NCI-H1436 treated with DMSO at 0.1 percent for 48 hours (cell line): Measurements from ENCODE around the gene OPHN1.
"Not testable (repeated sequence)": the region's sequence is repeated elsewhere in the genome, so short reads cannot be mapped to it uniquely, and the experiment has no call there.

Experiments
- DNase-seq: peaks from one replicate; lab custom pipeline; 2025; lab: John Stamatoyannopoulos, UW

Gene OPHN1

DNA sequence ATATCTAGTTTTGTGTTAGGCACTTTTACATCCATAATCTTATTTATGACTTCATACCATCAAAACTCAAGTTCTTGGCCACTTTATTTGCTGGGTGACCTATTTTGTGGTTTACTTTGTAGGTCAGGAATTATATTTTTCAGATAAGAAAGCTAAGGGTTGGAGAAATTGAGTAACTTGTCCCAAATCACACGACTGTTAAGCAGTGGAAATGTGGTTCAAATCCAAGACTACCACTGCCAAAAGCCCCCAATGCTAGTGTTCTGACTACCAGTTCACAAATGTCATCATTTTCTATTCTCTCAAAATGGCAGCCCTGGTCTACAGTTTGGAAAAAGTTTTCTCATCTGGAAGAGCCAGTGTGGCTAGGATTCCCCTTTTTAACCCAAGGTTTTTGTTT, 74.6 kb downstream of the OPHN1 start:
- no peak for DNase-seq

DNA sequence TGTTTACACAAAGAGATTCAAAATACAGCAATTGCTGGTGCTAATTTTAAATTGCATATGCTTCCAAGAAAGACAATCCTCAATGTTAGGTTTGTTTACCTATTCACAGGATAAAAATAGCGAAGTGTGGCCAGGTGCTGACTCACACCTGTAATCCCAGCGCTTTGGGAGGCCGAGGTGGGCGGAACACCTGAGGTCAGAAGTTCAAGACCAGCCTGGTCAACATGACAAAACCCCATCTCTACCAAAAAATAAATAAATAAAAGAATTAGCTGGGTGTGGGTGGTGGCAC, 77.7 kb downstream of the OPHN1 start:
- DNase-seq, result no peak

DNA sequence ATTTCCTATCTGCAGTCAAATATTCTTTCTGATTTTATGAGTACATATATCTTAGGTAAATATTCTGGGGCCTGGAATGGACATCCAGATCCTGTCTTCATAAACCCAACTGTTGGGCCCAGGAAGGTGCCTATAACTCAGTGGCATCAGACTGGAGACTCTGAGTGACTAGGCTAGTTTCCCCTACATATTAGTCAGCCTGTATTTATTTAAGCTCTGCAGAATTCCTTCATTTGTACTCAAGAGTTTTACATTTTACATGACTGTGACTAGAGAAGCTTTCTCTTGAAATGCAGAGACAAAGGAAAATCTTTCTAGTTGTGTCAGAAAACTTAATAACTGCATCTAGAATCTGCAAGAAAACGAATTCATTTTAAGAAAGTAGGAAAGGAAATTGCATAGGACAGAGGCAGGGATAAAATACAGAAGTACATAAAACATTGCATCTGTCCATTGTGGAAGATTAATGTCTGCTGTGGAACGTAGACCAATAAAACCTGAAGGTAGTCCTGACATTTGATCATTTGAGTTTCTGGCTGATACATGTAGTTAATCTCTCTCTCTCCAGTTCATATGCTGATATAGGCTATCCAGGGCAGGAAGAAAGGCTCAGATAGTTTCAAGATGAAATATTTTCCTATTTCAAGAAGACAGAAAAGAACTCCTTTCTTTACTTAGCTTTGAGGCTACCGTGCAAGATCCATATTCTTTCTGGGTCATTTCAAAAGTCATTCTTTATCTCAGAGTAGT, 78.2 kb downstream of the OPHN1 start:
- no peak for DNase-seq

DNA sequence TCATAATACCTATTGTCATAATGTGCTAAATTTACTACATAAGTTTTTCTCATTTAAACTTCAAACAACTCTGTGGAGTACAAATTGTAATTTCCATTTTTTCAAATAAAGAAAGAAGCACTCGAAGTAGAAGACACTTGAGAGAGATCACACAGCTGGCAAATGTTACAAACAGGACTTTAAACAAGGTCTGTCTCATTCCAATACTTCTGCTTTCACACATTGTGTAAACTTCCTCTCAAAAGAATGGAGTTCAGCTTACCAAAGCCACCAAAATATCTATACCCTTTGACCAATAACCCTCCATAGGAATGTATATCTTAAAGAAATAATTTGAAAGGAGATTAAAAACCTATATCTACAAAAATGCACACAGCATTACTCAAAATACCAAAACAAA, 88.3 kb downstream of the OPHN1 start:
- DNase-seq, result no peak

DNA sequence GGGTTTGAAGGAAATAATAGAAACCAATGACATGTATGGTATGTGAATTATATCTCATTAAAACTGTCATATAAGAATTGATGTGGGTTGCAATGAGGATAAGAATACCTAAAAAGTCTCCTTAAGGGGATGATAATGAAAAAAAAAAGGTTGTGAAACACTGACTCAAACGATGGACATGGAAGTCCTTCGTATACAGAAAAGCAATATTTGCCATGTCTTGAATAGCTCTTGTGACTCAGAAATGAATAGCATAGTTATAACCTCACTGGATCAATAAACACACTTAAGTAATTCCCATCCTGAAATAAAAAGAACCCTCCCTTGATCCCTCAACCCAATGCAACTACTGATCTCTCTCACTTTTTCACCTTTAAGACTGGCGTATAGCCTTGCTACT, 89.7 kb downstream of the OPHN1 start:
- no peak for DNase-seq

DNA sequence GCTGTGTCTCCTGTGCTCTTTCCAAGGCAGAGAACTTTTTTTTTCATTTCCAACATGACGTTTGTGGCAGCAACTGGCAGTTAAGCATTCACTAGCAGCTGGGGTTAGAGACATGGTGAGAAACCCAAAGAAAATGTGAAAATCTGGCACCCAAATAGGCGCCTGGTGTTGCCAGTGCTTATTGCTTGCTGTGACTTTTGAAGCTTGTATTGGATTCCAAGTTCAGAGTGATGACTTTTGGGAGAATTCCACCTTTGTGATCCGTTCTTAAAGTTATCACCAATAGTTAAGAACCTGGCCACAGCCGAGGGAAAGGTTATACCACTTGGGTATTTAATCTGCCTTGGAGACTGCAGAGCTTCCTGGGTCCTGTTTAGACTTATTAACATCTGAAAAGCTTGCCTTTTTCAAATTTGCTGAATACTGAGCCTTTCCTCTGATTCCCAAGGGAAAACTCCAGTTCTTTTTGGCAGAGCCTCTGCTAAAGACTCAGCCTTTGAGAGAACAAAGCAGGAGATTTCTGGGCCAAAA, 101.0 kb downstream of the OPHN1 start:
- no peak for DNase-seq

DNA sequence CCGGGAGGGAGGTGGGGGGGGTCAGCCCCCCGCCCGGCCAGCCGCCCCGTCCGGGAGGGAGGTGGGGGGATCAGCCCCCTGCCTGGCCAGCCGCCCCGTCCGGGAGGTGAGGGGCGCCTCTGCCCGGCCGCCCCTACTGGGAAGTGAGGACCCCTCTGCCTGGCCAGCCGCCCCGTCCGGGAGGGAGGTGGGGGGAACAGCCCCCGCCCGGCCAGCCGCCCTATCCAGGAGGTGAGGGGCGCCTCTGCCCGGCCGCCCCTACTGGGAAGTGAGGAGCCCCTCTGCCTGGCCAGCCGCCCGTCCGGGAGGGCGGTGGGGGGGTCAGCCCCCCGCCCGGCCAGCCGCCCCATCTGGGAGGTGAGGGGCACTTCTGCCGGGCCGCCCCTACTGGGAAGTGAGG, 106.5 kb downstream of the OPHN1 start:
- not testable (repeated sequence) for DNase-seq

DNA sequence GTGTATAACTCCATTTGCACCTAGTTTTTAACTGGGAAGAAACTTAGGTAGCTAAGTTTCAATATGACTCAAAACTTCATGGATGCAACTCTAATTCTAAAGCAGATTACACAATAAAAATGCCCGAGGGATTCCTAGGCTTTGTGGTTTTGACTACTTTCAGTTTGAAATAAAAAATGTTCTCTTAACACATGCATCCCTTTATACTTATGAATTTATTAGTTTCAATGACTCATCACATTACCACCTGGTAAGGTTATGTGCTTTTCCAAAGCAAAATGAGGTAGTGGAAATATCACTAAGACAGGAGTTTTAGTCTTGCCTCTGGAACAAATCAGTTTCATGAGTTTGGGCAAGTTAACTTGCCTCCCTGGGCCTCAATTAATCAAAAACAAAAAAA, 125.5 kb downstream of the OPHN1 start:
- no peak for DNase-seq

DNA sequence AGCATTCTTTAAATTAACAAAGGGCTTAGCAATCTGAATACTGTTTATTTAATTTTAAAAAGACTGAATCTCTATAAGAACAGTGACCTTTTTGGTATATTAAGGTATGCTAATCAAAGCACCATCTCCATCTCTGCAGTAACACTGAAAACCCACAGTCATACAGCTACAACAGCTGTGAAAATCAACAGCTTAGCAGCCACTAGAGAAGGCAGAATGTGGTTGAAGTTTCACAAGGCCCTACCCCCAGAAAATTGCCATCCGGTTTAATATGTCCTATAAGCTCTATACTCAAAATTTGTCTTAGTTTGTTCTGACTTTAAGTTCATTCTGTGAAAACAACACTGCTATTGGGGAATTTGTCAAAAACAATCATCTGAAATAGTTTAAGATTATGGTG, 128.7 kb downstream of the OPHN1 start:
- DNase-seq, result no peak

DNA sequence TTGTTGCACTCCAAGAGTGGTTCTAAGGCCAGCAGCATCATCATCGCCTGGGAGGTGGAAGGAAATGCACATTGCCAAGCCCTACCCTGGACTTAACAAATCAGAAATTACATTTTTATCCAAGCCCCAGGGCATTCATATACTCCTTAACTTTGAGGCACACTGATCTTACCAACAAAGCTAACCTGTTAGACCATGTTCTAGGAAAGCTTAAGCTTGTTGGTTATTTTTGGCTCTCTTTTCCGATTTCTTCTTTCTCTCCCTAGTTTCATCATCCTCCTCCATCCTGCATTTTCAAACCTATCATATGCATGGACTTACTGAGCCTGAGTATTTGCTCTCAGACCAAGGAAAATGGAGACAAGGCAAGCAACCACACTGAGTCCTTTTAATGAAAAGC, 133.4 kb downstream of the OPHN1 start:
- DNase-seq, result no peak

DNA sequence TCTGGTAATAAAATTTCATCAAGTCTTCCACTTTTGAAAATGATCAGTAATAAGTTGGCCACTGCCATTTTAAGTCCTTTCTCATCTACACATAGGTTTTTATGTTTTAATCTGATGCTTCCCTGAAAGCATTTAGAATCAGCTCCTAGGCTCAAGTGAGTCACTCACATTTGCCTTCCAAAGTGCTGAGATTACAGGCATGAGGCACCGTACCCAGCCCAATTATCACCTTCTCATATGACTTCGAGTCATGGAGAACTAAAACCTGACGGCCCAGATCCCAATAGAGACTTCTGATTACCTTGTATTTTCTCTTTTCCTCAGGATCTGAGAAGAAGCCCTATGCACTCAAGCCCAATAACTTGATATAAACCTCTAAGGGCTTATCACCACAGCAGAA, 140.8 kb downstream of the OPHN1 start:
- no peak for DNase-seq

DNA sequence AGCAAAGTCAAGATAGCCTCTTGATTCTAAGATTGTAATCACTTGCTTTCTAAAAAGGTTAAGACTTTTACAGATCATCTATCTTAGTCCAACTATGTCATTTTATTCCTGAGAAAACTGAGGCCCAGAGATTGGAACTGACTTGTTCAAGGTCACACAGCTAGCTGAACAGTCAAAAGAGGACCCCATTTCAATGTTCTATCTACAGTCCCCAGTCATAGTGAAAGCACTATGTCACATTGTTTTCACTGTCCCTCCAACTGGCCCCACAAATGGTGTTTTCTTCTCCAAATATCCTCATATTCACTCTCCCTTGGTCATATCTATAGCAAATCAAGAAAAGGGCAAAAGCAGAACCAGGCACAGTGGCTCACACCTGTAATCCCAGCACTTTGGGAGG, 145.2 kb downstream of the OPHN1 start:
- DNase-seq, result no peak

DNA sequence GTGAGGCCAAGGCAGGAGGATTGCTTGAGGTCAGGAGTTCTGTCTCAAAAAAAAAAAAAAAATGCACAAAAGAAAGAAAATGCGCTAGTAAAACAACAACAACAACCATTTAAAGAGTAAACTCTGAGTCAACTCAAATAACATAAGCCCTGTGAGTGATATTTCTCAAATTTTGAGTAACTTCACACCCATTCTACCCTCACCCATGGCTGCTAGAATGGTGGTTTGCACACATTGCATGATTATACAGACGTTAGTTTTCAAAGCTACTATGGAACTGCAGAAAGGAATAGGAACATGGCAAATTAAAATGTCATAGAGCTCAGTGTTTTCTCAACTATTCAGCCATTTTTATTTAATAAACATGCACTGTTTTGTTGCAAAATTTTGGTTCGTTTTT, 145.9 kb downstream of the OPHN1 start:
- no peak for DNase-seq

DNA sequence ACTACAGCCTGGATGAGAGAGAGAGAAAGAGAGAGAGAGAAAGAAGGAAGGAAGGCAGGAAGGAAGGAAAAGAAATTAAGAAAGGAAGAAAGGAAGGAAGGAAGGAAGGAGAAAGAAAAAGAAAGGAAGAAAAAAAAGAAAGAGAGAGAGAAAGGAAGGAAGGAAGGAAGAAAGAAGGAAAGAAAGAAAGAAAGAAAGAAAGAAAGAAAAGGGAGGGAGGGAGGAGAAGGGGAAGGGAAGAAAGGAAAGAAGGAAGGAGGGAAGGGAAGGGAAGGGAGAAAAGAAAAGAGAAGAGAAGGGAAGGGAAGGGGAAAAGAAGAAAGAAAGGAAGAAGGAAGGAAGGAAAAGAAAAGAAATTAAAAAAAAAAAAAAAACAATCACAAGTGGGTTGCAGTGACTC, 146.3 kb downstream of the OPHN1 start:
- DNase-seq, result no peak

DNA sequence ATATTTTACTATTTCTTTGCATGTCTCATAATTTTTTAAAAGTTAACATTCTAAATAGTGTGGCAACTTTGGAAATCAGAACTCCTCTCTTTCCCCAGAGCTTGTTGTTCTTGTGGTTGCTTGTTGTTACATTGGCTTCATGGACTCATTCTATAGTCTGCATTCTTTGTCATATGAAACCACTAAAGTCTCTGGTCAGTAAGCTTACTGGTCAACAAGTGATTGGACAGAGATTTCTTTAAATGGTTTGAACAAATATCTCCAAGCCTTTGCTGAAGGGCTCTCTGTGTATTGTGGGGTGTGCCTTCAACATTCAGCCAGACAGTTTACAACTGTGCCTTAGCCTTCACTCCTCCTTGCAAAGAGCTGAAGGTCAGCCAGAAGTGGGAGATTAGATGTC, 147.2 kb downstream of the OPHN1 start:
- DNase-seq, result no peak

DNA sequence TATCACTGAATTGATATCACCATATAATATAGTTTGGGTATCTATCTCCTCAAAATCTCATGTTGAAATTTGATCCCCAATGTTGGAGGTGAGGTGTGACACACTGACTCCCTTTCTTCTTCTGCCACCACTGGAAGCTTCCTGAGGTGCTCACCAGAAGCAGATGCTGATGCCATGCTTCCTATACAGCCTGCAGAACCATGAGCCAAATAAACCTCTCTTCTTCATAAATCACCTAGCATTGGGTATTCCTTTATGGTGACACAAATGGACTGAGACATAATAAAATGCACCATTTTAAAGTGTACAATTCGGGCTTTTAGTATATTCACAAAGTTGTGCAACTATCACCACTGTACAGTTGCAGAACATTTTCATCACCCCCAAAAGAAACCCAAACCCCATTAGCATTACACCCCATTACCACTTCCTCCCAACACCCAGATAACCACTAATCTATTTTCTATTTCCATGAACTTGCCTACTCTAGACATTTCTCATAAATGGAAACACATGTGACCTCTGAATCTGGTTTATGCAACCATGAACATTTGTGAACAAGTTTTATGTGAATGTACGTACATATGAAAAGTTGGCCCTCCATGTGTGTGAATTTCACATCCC, 148.9 kb downstream of the OPHN1 start:
- no peak for DNase-seq

DNA sequence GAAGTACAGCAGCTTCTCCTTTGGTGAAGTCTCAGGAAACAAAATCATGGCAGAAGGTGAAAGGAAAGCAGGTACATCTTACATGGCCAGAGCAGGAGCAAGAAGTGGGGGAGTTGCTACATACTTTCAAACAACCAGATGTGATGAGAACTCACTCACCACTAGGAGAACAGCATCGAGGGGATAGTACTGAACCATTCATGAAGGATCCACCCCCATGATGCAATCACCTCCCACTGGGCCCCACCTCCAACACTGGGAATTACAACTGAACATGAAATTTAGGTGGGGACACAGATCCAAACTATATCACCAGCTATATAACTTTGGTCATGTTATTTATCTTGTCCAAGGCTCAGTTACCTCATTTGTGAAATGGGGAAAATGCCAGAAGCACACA, 159.4 kb downstream of the OPHN1 start:
- no peak for DNase-seq

DNA sequence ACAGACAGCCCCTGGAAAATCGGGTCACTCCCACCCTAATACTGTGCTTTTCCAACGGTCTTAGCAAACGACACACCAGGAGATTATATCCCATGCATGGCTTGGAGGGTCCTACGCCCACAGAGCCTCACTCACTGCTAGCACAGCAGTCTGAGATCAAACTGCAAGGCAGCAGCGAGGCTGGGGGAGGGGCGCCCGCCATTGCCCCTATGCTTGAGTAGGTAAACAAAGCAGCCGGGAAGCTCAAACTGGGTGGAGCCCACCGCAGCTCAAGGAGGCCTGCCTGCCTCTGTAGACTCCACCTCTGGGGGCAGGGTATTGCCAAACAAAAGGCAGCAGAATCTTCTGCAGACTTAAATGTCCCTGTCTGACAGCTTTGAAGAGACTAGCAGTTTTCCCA, 168.5 kb downstream of the OPHN1 start:
- not testable (repeated sequence) for DNase-seq

DNA sequence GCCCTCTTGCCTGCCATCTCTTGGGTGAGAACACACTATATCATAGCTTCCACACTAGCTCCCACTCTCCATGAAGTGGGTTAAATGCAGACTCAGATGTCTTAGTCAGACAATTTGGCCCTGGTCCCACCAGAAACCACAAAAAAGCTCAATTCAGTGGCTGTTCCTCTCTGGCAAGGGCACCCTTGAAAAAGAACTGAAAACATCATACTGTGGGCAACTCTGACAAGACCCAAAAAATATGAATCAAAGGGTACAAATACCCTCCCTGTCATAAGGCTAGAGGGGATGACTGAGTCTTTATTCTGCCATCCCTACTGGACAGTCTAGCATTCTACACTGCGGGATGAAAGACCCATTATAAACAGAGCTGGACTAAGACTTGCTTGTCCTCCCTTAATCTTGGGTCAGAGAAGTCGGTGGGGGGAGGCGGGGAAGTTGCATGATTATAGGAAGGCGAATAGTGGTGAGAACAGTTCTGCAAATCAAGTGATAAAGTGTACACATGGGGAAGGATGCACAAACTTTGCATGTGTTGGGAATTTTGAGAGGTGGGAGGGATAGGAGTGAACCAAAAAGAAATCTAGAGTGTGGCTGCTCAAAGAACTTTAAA, 172.1 kb downstream of the OPHN1 start:
- no peak for DNase-seq

DNA sequence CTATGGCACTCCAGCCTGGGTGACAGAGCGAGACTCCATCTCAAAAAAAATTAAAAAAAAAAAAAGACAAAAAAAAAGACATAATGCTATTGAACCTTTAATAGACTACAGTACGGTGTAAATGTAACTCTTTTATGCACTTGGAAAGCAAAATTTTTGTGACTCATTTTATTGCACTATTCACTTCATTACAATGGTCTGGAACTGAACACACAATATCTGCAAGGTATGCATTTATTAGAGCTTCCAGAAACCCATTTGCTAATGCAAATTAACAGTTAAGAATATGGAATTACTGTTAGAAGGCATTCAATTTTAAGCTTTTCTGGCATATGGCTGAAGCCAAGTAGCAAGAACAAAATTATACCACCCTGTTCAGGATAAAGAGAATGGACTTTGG, 176.3 kb downstream of the OPHN1 start:
- DNase-seq, result no peak

DNA sequence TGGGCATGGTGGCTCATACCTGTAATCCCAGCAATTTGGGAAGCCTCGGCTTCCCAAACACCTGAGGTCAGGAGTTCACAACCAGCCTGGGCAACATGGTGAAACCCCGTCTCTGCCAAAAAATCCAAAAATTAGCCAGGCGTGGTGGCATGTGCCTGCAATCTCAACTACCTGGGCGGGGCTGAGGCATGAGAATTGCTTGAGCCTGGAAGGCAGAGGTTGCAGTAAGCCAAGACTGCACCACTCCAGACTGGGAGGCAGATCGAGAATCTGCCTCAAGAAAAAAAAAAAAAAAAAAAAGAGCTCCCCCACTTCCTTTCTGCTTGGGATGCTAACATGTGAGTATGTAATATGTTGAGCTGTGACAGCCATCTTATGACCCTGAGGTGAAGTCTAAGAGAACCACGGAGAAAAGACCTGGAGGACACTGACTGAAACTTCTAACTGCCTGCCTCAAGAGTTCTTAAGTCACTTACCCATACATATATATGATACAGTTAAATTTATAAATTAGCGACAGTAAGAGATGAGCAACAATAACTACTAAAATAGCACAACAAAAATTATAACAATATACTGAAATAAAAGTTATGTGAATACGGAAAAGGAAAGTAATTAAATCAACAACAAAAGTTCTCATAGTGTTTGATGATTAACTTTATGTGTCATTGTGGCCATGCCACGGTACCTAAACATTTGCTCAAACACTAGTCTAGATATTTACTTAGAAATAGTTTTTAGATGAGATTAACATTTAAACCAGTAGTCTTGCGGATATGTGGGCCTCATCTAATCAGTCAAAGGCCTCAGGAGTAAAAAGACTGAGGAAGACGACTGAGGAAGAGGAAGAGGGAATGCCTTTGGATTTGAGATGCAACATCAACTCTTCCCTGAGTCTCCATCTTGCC, 178.3 kb downstream of the OPHN1 start:
- no peak for DNase-seq

DNA sequence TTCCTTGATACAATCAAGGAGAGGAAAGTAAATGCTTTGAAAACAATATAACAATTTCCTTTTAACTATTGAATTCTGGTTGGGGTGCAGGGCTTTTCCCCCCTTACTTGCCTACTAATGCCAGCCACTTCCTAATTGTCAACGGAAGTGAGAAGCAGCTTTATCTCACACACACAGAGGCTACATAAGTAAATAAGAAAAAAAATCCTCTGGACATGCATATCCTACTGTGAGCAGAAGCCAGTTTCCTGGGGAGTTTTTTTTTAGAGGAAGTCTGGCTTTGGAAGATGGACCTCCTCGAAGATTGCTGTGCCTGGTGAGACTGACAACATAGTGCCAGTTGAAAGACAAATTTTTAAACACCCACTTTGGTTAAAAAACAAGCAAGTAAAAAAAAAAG, 180.6 kb downstream of the OPHN1 start:
- DNase-seq, result no peak

DNA sequence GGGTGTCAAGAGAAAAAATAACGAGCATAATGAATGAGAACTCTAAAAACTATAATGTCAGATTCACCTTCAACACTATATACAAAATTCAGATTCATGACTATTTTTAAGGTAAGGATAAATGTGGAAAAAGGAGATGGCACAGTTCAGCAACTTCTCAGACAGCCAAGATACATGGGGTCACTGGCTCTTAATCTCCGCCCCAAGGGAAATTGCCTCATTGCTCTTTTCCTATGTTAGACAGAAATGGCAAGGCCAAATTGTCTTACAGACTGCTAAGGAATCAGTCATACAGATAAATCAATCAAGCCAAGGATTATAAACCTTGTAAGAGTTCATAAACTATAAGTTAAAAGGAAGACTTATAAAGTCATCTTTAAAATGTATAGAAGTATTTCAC, 183.4 kb downstream of the OPHN1 start:
- no peak for DNase-seq
